Measurements from ENCODE around the gene PLIN3.
"Not testable (repeated sequence)": the region's sequence is repeated elsewhere in the genome, so short reads cannot be mapped to it uniquely, and the experiment has no call there.

Gene PLIN3

GRCh38 chr19:4889034-4889815 lies 21.8 kb upstream of the PLIN3 start:
- DNase-seq (ENCODE audit: low read depth) = no peak

GRCh38 chr19:4887803-4888202 lies 20.3 kb upstream of the PLIN3 start:
- not testable (repeated sequence) for DNase-seq (ENCODE audit: low read depth)

GRCh38 chr19:4884993-4885392 lies 17.5 kb upstream of the PLIN3 start:
- DNase-seq (ENCODE audit: low read depth) = not testable (repeated sequence)

- DNase-seq (ENCODE audit: low read depth) = not testable (repeated sequence)
Observed at GRCh38 chr19:4882874-4883273, 15.4 kb upstream of the PLIN3 start.

- DNase-seq (ENCODE audit: low read depth) = no peak
Observed at GRCh38 chr19:4879041-4879440, 11.6 kb upstream of the PLIN3 start.

- no peak for DNase-seq (ENCODE audit: low read depth)
Observed at GRCh38 chr19:4878491-4878968, 11.1 kb upstream of the PLIN3 start.

- no peak for DNase-seq (ENCODE audit: low read depth)
Observed at GRCh38 chr19:4877753-4878490, 10.5 kb upstream of the PLIN3 start.

- DNase-seq (ENCODE audit: low read depth) = no peak
Observed at GRCh38 chr19:4873930-4874329, 6.5 kb upstream of the PLIN3 start.

- no peak for DNase-seq (ENCODE audit: low read depth)
Observed at GRCh38 chr19:4871711-4872110, 4.2 kb upstream of the PLIN3 start.

- DNase-seq (ENCODE audit: low read depth) = no peak
Observed at GRCh38 chr19:4870025-4870700, 2.7 kb upstream of the PLIN3 start.

- no peak for DNase-seq (ENCODE audit: low read depth)
Observed at GRCh38 chr19:4868286-4868834, 893 bp upstream of the PLIN3 start.

- peak; percentile 46 for DNase-seq (ENCODE audit: low read depth)
Observed at GRCh38 chr19:4866595-4867424, 657 bp downstream of the PLIN3 start.

GRCh38 chr19:4861147-4861546 lies 6.3 kb downstream of the PLIN3 start:
- DNase-seq (ENCODE audit: low read depth) = no peak

GRCh38 chr19:4859697-4860096 lies 7.8 kb downstream of the PLIN3 start:
- no peak for DNase-seq (ENCODE audit: low read depth)

GRCh38 chr19:4856468-4856867 lies 11.0 kb downstream of the PLIN3 start:
- DNase-seq (ENCODE audit: low read depth) = not testable (repeated sequence)

GRCh38 chr19:4853506-4853905 lies 14.0 kb downstream of the PLIN3 start:
- DNase-seq (ENCODE audit: low read depth) = not testable (repeated sequence)

- no peak for DNase-seq (ENCODE audit: low read depth)
Observed at GRCh38 chr19:4852484-4852883, 15.0 kb downstream of the PLIN3 start.

GRCh38 chr19:4851551-4852290 lies 15.7 kb downstream of the PLIN3 start:
- DNase-seq (ENCODE audit: low read depth) = peak; percentile 51

- no peak for DNase-seq (ENCODE audit: low read depth)
Observed at GRCh38 chr19:4849019-4849418, 18.4 kb downstream of the PLIN3 start.

GRCh38 chr19:4847190-4847973 lies 20.1 kb downstream of the PLIN3 start:
- DNase-seq (ENCODE audit: low read depth) = no peak

All from T-helper 22 cell (primary cell).